VCaP (cell line): ENCODE results near the gene TMCO4.
A peak's percentile ranks its signal among the peaks of the same experiment; 100 is the strongest.

Source experiments
- H3K27ac ChIP-seq: fragments of 450-650 bp; 2 replicates; pipeline ENCODE4 v1.5.1; 2017
- TF ChIP-seq, protein P1 (sequence below): fragments of 450-650 bp; conservative IDR thresholded peaks from 2 replicates; pipeline ENCODE4 v1.5.1; 2017; ENCODE audit warnings: mild to moderate bottlenecking, moderate library complexity

TMCO4 gene

DNA sequence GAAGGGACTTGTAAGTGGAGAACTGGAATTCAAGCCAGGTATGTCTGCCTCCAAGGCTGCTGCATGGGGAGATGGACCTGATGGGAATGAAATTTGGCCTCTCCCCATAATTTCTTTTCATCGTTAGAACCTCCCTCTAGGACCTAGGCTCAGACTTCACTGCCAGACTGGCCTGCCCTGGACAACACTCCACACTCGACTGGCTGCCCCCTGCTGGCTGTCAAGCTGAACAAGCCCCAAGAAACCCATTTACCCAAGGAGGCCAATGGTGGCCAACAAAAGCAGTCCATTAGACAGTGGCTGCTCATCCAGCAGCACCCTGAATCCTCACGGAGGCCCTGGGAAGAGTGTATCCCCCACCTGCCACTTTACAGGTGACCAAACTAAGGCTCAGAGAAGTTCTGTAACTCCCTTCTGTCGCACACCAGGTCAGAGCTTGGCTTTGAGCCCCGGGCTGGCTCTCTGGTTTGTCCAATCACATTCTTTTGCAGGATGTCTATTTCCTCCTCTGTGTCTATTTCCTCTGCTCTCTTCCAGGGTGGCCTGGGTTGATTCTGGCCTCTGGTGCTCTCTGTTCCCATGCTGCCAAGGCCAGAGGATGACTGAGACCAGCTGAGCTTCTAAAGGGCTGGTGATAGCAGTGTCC is 11.6 kb upstream of the TMCO4 start:
- TF ChIP-seq, protein P1, sequence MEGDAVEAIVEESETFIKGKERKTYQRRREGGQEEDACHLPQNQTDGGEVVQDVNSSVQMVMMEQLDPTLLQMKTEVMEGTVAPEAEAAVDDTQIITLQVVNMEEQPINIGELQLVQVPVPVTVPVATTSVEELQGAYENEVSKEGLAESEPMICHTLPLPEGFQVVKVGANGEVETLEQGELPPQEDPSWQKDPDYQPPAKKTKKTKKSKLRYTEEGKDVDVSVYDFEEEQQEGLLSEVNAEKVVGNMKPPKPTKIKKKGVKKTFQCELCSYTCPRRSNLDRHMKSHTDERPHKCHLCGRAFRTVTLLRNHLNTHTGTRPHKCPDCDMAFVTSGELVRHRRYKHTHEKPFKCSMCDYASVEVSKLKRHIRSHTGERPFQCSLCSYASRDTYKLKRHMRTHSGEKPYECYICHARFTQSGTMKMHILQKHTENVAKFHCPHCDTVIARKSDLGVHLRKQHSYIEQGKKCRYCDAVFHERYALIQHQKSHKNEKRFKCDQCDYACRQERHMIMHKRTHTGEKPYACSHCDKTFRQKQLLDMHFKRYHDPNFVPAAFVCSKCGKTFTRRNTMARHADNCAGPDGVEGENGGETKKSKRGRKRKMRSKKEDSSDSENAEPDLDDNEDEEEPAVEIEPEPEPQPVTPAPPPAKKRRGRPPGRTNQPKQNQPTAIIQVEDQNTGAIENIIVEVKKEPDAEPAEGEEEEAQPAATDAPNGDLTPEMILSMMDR, result peak; percentile 37
- H3K27ac ChIP-seq, result no peak overlapping the region

DNA sequence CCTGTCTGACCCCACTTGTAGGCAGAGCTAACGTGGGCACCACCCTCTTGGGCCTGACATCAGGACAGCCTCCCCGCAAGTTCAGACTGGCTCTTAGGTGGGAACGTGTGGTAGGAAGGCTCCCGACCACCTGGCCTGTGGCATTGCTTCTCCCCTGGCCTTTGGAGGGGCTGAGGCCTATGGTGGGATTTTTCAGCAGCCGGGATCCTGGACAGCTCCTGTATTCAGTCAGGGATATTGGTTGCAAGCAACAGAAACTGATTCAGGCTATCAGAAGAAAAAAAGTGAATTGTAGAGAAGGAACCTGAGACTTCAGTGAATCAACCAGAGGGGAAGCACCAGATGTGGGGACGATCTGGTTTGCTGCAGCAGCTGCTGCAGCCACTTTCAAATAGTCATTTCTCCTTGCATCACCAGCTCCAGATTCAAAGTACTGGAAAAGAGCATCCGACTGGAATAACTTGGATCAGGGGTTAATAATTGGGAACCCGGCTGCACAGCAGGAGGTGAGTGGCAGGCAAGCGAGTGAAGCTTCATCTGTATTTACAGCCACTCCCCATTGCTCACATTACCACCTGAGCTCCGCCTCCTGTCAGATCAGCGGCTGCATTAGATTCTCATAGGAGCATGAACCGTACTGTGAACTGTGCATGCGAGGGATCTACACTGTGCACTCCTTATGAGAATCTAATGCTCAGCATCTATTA is 9.5 kb upstream of the TMCO4 start:
- TF ChIP-seq, protein P1, result no peak

DNA sequence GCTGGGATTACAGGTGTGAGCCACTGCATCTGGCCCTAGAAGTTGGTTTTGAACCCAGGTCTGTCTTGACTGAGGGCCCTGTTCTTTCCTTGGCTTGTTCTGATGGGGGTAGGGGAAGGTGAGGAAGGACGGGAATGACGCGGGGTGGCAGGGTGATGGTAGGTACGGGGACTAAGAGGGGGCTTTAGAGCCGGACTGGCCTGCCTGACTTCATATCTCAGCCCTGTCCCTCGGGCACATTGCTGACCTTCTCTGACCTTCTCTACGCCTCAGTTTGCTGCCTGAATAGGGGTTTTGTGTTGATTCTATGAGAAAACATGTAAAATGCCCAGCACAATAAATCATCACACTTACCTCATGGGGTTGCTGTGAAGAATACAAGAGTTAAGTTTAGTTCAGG is 8.6 kb upstream of the TMCO4 start:
- TF ChIP-seq, protein P1, result no peak
- H3K27ac ChIP-seq, result no peak overlapping the region

More for the DNA sequence above, 9.5 kb upstream of the TMCO4 start:
- H3K27ac ChIP-seq, result no peak overlapping the region

DNA sequence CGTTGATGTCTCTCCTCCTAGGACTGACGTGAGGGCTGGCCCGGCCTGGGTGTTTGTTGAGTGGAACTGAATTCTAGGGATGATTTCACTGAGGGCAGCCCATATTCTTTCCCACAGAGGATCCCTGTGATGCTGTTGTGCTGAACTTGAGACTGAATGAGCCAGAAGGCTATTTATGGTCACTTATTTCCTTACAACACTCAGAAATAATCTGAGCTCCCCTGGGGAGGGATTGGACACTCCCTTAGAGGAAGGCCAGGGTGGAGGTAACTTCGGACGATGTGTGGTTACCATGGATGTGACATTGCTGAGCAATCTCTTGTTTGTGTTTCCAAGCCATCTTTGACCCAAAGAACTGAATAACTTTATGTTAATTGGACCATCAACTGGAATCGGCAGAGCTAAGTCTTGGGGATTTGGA is 5.1 kb upstream of the TMCO4 start:
- no peak overlapping the region for H3K27ac ChIP-seq
- TF ChIP-seq, protein P1, result no peak

DNA sequence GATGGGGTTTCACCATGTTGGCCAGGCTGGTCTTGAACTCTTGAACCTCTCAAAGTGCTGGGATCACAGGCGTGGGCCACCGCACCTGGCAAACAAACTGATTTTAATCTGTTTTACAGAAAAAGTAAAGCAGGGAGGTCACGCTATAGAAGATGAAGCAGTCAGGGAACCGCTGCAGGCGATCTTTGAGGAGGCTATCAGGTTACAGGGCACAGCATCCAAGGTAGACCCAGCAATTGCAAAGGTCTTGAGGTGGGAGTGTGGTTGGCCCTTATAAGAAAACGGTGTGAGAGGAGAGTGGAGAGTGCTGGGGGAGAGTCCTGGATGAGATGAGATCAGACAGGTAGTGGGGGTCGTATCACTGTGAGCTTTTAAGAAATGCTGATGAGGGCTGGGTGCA is 2.6 kb upstream of the TMCO4 start:
- H3K27ac ChIP-seq, result no peak overlapping the region
- TF ChIP-seq, protein P1, result no peak

DNA sequence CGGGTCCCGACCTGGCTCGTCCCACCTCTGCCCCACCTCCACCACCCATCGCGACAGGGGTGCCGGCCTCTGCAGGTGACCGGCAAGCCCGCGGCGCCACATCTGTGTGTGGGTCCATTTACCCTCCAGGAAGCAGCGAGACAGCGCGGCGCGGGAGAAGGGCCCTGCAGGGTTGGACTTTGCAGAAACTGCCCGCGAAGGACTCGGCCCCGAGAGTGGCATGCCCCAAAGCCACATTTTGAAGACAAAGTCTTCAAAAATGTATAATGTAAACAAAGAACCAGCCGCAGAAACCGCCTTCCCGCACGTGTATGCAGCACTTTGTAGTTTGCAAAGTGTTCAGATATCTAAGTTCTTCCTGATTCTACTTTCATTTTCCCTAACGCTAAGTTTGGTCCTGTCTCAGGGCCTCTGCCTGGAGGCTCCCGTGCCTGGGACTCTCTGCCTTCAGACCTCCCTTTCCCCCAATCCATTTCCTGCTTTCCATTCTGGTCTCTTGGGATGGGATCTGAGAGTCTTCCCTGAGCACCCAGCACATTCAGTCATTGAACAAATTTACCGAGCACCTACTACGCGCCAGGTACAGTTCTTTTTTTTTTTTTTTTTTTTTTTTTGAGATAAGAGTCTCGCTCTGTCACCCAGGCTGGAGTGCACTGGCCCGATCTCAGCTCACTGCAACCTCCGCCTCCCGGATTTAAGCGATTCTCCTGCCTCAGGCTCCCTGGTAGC is 524 bp upstream of the TMCO4 start:
- TF ChIP-seq, protein P1, result no peak

DNA sequence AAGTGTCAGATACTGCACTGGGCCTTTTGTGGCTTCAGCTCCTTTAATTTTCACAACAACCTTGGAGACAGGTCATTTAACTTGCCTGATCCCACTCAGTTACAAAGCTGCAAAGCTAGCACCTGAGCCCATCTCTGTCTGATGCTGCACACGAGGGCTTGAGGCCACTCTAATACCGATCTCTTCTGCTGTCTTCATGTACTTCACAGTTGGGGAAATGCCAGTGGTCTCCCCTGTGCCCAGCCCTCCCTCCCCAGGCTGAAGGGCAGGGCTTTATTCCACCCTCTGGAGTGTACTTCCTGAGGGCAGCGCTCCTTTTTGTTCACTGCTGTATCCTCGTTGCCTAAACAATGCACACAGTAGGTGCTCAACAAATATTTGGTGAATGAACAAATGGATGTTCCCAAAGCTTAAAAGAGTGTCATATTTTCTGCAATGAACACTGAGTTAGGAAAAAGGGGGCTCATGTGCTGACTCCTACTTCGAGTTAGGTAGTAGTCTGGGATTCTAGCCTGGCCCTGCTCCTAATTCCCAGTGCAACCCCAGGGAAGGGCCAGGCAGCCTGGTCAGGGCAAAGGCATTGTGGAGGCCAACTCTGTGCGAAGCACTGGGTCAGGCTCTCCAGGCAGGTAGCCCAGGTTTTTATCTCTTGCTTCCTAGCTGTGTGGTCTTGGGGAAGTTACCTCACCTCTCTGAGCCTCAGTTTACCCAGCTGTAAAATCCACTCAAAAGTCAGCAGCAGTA is 1.1 kb downstream of the TMCO4 start:
- TF ChIP-seq, protein P1, result no peak
- H3K27ac ChIP-seq, result peak overlapping the region; percentile 88

More for the DNA sequence above, 524 bp upstream of the TMCO4 start:
- H3K27ac ChIP-seq, result peak overlapping the region; percentile 88
